IMR-90 (cell line): ENCODE results near the gene MBLAC2. TPM values are rescaled to one million over a fixed set of nuclear protein-coding genes. Genes with fewer than 3 reads are reported as not detected.
A peak's percentile ranks its signal among the peaks of the same experiment; 100 is the strongest.

Source experiments
- ATAC-seq: fragments of 200-7000 bp; cut with Tn5 transposase; 2 replicates; pipeline ENCODE4 v1.9.1; 2020; ENCODE audit warnings: low read depth, mild to moderate bottlenecking, moderate library complexity
- BruUV-seq: library from RNA; stranded (reverse); fragments of 400-500 nt; replicated peaks from 2 replicates; lab custom pipeline; 2021; lab: Mats Ljungman, UMichigan
- CTCF ChIA-PET: fragments of 300-600 bp; formaldehyde crosslinking; extraction: SDS; loops from one replicate; lab custom pipeline; 2021; ENCODE audit warnings: antibody characterized with exemption; lab: Yijun Ruan, JAX
- POLR2A ChIA-PET: fragments of 300-600 bp; sonication (Branson Sonifier 250); formaldehyde crosslinking; loops from one replicate; lab custom pipeline; 2022; ENCODE audit warnings: antibody characterized with exemption; ENCODE audit not compliant: unreplicated experiment; lab: Charles Lee
- DNase-seq: peaks from one replicate; pipeline ENCODE4 v3.0.0; 2013
- H2AFZ ChIP-seq: replicated peaks from 2 replicates; pipeline ENCODE3; 2013; ENCODE audit warnings: low read length, mild to moderate bottlenecking; ENCODE audit not compliant: poor library complexity
- H2AK5ac ChIP-seq: 2 replicates; pipeline ENCODE4 v1.6.1; 2013; ENCODE audit warnings: low read depth, low read length, inconsistent platforms
- H2AK9ac ChIP-seq: replicated peaks from 2 replicates; pipeline ENCODE3; 2013; ENCODE audit warnings: mild to moderate bottlenecking, low read depth, low read length, moderate library complexity; ENCODE audit not compliant: poor library complexity
- H2BK120ac ChIP-seq: 2 replicates; pipeline ENCODE4 v1.6.1; 2013; ENCODE audit warnings: low read depth, low read length, inconsistent platforms
- H2BK15ac ChIP-seq: 3 replicates; pipeline ENCODE4 v1.6.1; 2013; ENCODE audit warnings: low read depth, low read length, inconsistent platforms
- H2BK20ac ChIP-seq: 2 replicates; pipeline ENCODE4 v1.6.1; 2013; ENCODE audit warnings: low read depth, mild to moderate bottlenecking, inconsistent platforms, low read length, moderate library complexity
- H2BK5ac ChIP-seq: 2 replicates; pipeline ENCODE4 v1.6.1; 2013; ENCODE audit warnings: mild to moderate bottlenecking, low read depth, low read length, inconsistent platforms; ENCODE audit not compliant: poor library complexity, severe bottlenecking
- H3K14ac ChIP-seq: replicated peaks from 2 replicates; pipeline ENCODE4 v1.6.1; 2013; ENCODE audit warnings: low read depth, low read length, inconsistent platforms
- H3K18ac ChIP-seq: 2 replicates; pipeline ENCODE4 v1.6.1; 2013; ENCODE audit warnings: low read depth, low read length, control low read depth
- H3K23ac ChIP-seq: 2 replicates; pipeline ENCODE4 v1.6.1; 2013; ENCODE audit warnings: low read depth, low read length, inconsistent platforms
- H3K27ac ChIP-seq: 2 replicates; pipeline ENCODE4 v1.5.1; 2013; ENCODE audit warnings: mild to moderate bottlenecking, control low read depth, low read length; ENCODE audit not compliant: insufficient read depth
- H3K27me3 ChIP-seq: 2 replicates; pipeline ENCODE4 v1.6.1; 2013; ENCODE audit warnings: low read length; ENCODE audit not compliant: control insufficient read depth, insufficient read depth
- H3K36me3 ChIP-seq: 2 replicates; pipeline ENCODE4 v1.6.1; 2013; ENCODE audit warnings: low read length, mixed read lengths; ENCODE audit not compliant: control insufficient read depth, insufficient read depth
- H3K4ac ChIP-seq: 2 replicates; pipeline ENCODE4 v1.6.1; 2013; ENCODE audit warnings: low read depth, low read length, inconsistent platforms
- H3K4me1 ChIP-seq: 2 replicates; pipeline ENCODE4 v1.6.1; 2013; ENCODE audit warnings: low read length, mixed read lengths; ENCODE audit not compliant: control insufficient read depth, insufficient read depth
- H3K4me2 ChIP-seq: 2 replicates; pipeline ENCODE4 v1.6.1; 2013; ENCODE audit warnings: low read depth, mild to moderate bottlenecking, control low read depth, low read length, moderate library complexity
- H3K4me3 ChIP-seq: 2 replicates; pipeline ENCODE4 v1.5.1; 2013; ENCODE audit warnings: low read depth, mild to moderate bottlenecking, control low read depth, low read length, moderate library complexity; ENCODE audit not compliant: insufficient read depth
- H3K56ac ChIP-seq: 2 replicates; pipeline ENCODE4 v1.6.1; 2013; ENCODE audit warnings: low read length, inconsistent platforms; ENCODE audit not compliant: insufficient read depth; ENCODE audit errors: extremely low read depth
- H3K79me1 ChIP-seq, 2 experiments: 2 replicates each; pipeline ENCODE4 v1.6.1; 2013; ENCODE audit warnings: low read length in 2 of 2, inconsistent platforms in 1 of 2, low read depth in 1 of 2
- H3K9ac ChIP-seq: 2 replicates; pipeline ENCODE4 v1.6.1; 2013; ENCODE audit warnings: low read depth, low read length, control low read depth
- H3K9me1 ChIP-seq: 2 replicates; pipeline ENCODE4 v1.6.1; 2013; ENCODE audit warnings: low read length, inconsistent platforms; ENCODE audit not compliant: insufficient read depth
- H3K9me3 ChIP-seq: 2 replicates; pipeline ENCODE4 v1.6.1; 2013; ENCODE audit warnings: low read length; ENCODE audit not compliant: control insufficient read depth, insufficient read depth
- H4K20me1 ChIP-seq: 2 replicates; pipeline ENCODE4 v1.6.1; 2013; ENCODE audit warnings: low read length, inconsistent platforms; ENCODE audit not compliant: insufficient read depth
- H4K5ac ChIP-seq: 2 replicates; pipeline ENCODE4 v1.6.1; 2013; ENCODE audit warnings: mild to moderate bottlenecking, low read depth, low read length, control low read depth
- H4K8ac ChIP-seq, 2 experiments: 2 replicates each; pipeline ENCODE4 v1.6.1; 2013; ENCODE audit warnings: low read depth in 2 of 2, low read length in 2 of 2, control low read depth in 1 of 2, inconsistent platforms in 1 of 2
- H4K91ac ChIP-seq: 2 replicates; pipeline ENCODE4 v1.6.1; 2013; ENCODE audit warnings: low read depth, low read length, inconsistent platforms; ENCODE audit not compliant: insufficient read depth
- BHLHE40 ChIP-seq: fragments of 150-350 bp; IDR thresholded peaks from 2 replicates; pipeline ENCODE4 v1.6.1; 2016; ENCODE audit warnings: mild to moderate bottlenecking, low read depth, low read length
- CEBPB ChIP-seq: IDR thresholded peaks from 2 replicates; pipeline ENCODE4 v1.6.1; 2012; ENCODE audit warnings: low read depth, low read length, improper control_type of control experiment
- CHD1 ChIP-seq: IDR thresholded peaks from 2 replicates; pipeline ENCODE4 v1.6.1; 2012; ENCODE audit warnings: low read depth, low read length, improper control_type of control experiment
- FOS ChIP-seq: fragments of 150-350 bp; IDR thresholded peaks from 2 replicates; pipeline ENCODE4 v1.6.1; 2016; ENCODE audit warnings: low read depth, low read length
- MAFK ChIP-seq: IDR thresholded peaks from 2 replicates; pipeline ENCODE4 v1.6.1; 2012; ENCODE audit warnings: low read depth, low read length, improper control_type of control experiment
- MAZ ChIP-seq: IDR thresholded peaks from 2 replicates; pipeline ENCODE4 v1.6.1; 2012; ENCODE audit warnings: low read depth, mild to moderate bottlenecking, low read length, improper control_type of control experiment, moderate library complexity, borderline replicate concordance
- MXI1 ChIP-seq: IDR thresholded peaks from 2 replicates; pipeline ENCODE4 v1.6.1; 2012; ENCODE audit warnings: low read depth, mild to moderate bottlenecking, low read length, moderate library complexity, borderline replicate concordance
- NFE2L2 ChIP-seq: fragments of 150-350 bp; IDR thresholded peaks from 2 replicates; pipeline ENCODE4 v1.6.1; 2016; ENCODE audit warnings: low read depth, mild to moderate bottlenecking, low read length
- POLR2A ChIP-seq: IDR thresholded peaks from 2 replicates; pipeline ENCODE4 v1.6.1; 2012; ENCODE audit warnings: mild to moderate bottlenecking, low read depth, low read length
- RAD21 ChIP-seq: IDR thresholded peaks from 2 replicates; pipeline ENCODE4 v1.6.1; 2012; ENCODE audit warnings: low read length, improper control_type of control experiment
- RFX5 ChIP-seq: IDR thresholded peaks from 2 replicates; pipeline ENCODE4 v1.8.0; 2012; ENCODE audit warnings: low read depth, mild to moderate bottlenecking, low read length, moderate library complexity
- SMC3 ChIP-seq: fragments of 150-350 bp; IDR thresholded peaks from 2 replicates; pipeline ENCODE4 v1.6.1; 2016; ENCODE audit warnings: low read depth, mild to moderate bottlenecking, antibody characterized with exemption, low read length, moderate library complexity
- WGBS, 2 experiments: methylation state at CpG; one replicate each; pipeline versions ENCODE4 v1.1.5 to v1.1.7; 2013; ENCODE audit warnings: missing lambda C conversion rate in 2 of 2; ENCODE audit not compliant: insufficient read length in 1 of 2; ENCODE audit errors: extremely low coverage in 2 of 2; 5-methylcytosine and 5-hydroxymethylcytosine counted together
- dilution Hi-C: fragments of 300-500 bp; cut with HindIII; formaldehyde crosslinking; loops from one replicate; pipeline ENCODE4 v1.14.3; 2018; ENCODE audit warnings: low sequenced_read_pairs; ENCODE audit not compliant: unreplicated experiment
- in situ Hi-C: fragments of 300-500 bp; cut with MboI; formaldehyde crosslinking; loops from 3 replicates; pipeline ENCODE4 v1.14.3; 2019; ENCODE audit warnings: low sequenced_read_pairs, inconsistent platforms, mixed read lengths
- intact Hi-C: fragments of 100-400 bp; cut with micrococcal nuclease; formaldehyde crosslinking; loops from 2 replicates; pipeline ENCODE4 v1.10.0; 2022
- polyA plus RNA-seq, 3 experiments: library from polyadenylated mRNA; depleted of rRNA; stranded (reverse); fragments of >200 nt; gene quantifications; 2 replicates each; pipeline ENCODE4 v1.2.3, GENCODE V29; 2012; ENCODE audit warnings: low replicate concordance in 1 of 3
- total RNA-seq: library from RNA; depleted of rRNA; stranded (reverse); fragments of >200 nt; gene quantifications from 2 replicates; pipeline ENCODE4 v1.2.3, GENCODE V29; 2012
- TF ChIP-seq, protein P1 (sequence below): conservative IDR thresholded peaks from 2 replicates; pipeline ENCODE4 v1.5.1; 2012; ENCODE audit warnings: mild to moderate bottlenecking, low read depth, low read length, improper control_type of control experiment
- TF ChIP-seq, protein P2 (sequence below): fragments of 150-350 bp; IDR thresholded peaks from 2 replicates; pipeline ENCODE4 v1.6.1; 2016; ENCODE audit warnings: low read depth, mild to moderate bottlenecking, low read length, moderate library complexity, borderline replicate concordance

Gene MBLAC2
- total and polyA plus RNA-seq, 2 of the 4 experiments (the other 2 are of a cell fraction): 3.0 to 3.2 TPM

DNA sequence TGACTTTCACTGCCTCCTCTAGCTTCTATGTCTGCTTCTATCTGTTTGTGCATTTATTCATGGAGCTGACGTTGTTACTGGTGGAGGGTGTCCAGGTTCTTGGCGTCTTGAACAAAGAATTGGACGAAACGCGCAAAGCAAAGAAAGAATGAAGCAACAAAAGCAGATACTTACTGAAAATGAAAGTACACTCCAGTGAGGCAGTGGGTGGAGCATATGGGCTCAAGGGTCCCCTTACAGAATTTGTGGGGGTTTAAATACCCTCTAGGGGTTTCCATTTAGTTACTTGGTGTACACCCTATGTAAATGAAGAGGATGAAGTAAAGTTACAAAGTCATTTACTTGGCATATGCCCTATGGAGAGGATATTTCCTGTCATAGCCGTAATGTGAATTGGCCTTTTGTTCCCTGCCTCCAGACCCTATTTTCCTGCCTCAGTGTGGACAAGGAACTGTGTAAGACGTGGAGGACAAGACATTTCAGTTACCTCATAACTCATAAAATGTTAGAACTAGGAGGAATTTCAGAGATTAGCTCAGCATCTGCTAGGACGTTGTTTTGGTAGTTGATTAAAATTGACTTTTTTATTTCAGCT is 3.1 kb upstream of the MBLAC2 start:
- Histone ChIP-seq H4K5ac (peak overlapping the region; percentile 17; the same call in 1 of the 2 replicates), H3K36me3 (no peaks in the 10 kb centered on the region), H2AFZ (no peak overlapping the region), H3K4me1 (peaks cover 4% of the 10 kb centered on the region), H3K9ac (no peak overlapping the region), H3K27ac (no peak overlapping the region), H2BK20ac (no peak overlapping the region), H3K9me1 (0 out of 2 replicates have a peak, but pooled peaks cover 2% of the 10 kb centered on the region), H4K91ac (no peak overlapping the region), H3K23ac (no peak overlapping the region), H3K9me3 (no peaks in the 10 kb centered on the region), H3K79me1 (peaks cover 9 to 10% of the 10 kb centered on the region in 2 experiments), H3K27me3 (no peaks in the 10 kb centered on the region), H3K4me3 (no peak overlapping the region), H3K4ac (0 out of 2 replicates have a peak overlapping the region, but pooled peaks have one; percentile 7), H2AK9ac (no peak overlapping the region), H3K56ac (no peak overlapping the region), H2BK15ac (no peak overlapping the region), H2BK5ac (no peak overlapping the region), H2AK5ac (no peak overlapping the region), H4K8ac (peak overlapping the region in 1 of 2 experiments; percentile 37; a peak in 1 of 4 replicates), H2BK120ac (no peak overlapping the region), H3K14ac (no peak overlapping the region), H3K4me2 (peak overlapping the region; percentile 67; the same call in 1 of the 2 replicates), H3K18ac (no peak overlapping the region), H4K20me1 (no peaks in the 10 kb centered on the region)
- in situ Hi-C loops: no loop called here
- TF ChIP-seq MAZ (no peak), RFX5 (no peak), RAD21 (no peak), MXI1 (no peak), CHD1 (no peak), NFE2L2 (no peak), SMC3 (no peak), FOS (no peak), BHLHE40 (no peak), POLR2A (no peak), MAFK (no peak), CEBPB (no peak)
- TF ChIP-seq, protein P1, sequence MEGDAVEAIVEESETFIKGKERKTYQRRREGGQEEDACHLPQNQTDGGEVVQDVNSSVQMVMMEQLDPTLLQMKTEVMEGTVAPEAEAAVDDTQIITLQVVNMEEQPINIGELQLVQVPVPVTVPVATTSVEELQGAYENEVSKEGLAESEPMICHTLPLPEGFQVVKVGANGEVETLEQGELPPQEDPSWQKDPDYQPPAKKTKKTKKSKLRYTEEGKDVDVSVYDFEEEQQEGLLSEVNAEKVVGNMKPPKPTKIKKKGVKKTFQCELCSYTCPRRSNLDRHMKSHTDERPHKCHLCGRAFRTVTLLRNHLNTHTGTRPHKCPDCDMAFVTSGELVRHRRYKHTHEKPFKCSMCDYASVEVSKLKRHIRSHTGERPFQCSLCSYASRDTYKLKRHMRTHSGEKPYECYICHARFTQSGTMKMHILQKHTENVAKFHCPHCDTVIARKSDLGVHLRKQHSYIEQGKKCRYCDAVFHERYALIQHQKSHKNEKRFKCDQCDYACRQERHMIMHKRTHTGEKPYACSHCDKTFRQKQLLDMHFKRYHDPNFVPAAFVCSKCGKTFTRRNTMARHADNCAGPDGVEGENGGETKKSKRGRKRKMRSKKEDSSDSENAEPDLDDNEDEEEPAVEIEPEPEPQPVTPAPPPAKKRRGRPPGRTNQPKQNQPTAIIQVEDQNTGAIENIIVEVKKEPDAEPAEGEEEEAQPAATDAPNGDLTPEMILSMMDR: no peak
- TF ChIP-seq, protein P2, sequence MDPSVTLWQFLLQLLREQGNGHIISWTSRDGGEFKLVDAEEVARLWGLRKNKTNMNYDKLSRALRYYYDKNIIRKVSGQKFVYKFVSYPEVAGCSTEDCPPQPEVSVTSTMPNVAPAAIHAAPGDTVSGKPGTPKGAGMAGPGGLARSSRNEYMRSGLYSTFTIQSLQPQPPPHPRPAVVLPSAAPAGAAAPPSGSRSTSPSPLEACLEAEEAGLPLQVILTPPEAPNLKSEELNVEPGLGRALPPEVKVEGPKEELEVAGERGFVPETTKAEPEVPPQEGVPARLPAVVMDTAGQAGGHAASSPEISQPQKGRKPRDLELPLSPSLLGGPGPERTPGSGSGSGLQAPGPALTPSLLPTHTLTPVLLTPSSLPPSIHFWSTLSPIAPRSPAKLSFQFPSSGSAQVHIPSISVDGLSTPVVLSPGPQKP: no peak
- BruUV-seq: no TSS peak
- POLR2A ChIA-PET: no interaction called here
- DNase-seq (no peak), ATAC-seq (no peak)
- intact Hi-C loops: no loop called here
- dilution Hi-C loops: no loop called here
- no CpG with 5 or more reads among the region's 8 CpGs for WGBS, 2 experiments
- CTCF ChIA-PET: no interaction called here
